ENCODE results near the gene MYLK.
A peak's percentile ranks its signal among the peaks of the same experiment; 100 is the strongest.

MYLK gene

GRCh38 chr3:123638936-123639689 is 245.0 kb downstream of the MYLK start:
- no peak overlapping the region for H3K27ac ChIP-seq
- no peak for DNase-seq (ENCODE audit: low read depth, low spot score)

DNA sequence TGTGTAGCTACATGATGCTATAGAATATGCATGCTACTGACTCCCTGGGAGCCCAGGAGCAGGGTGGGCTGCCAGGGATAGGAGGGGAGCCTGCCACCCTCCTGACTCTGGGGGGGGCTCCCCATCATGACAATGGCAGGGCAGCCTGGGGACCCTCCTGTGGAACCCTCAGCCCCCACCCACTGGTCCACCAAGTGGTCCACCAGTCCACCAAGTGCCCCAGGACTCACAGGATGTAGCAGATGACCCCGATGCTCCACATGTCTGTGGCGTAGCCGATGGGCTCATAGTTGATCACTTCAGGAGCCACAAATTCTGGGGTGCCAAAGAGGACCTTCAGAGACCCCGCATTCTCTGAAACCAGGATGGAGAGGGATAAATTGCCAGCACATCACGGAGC is 246.3 kb downstream of the MYLK start:
- no peak for DNase-seq (ENCODE audit: low read depth, low spot score)
- no peak overlapping the region for H3K27ac ChIP-seq

DNA sequence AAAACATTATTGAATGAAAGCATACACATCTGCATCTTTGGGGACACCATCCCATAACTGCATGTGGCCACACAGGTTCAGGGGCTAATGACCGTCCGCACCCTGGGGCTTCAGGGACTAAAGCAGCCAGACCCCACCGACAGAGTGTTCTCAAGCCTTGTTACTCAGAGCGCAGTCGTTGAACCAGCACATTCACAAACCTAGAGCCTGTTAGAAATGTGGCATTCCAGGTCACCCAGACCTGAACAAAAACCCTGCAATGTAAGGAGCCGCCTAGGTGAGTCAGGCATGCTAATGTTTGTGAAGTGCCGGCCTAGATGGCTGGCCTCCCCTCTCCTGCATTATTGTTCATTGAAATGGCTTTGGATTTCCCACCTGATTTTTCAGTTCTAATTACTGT is 247.0 kb downstream of the MYLK start:
- H3K27ac ChIP-seq, result no peak overlapping the region
- no peak for DNase-seq (ENCODE audit: low read depth, low spot score)

DNA sequence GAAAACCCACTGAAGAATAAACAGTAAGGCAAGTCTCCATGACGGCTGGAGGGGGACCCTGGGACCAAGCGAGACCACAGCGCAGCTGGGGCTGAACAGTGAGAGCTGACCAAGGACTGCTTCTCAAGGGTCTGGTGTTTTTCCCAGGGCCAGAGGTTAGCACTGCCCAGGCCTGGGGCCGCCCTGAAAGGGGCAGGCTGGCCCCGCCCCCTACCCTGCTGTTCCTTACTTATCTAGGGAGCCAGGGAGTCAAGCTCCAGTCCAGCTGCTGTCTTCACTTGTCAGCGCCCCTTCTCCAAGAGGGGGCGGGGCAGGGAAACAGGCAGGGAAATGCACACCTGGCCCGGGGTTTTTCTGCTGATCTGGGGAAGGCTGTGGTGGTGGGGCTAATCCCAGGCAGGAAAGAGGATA is 247.7 kb downstream of the MYLK start:
- DNase-seq (ENCODE audit: low read depth, low spot score), result no peak
- no peak overlapping the region for H3K27ac ChIP-seq

- no peak for DNase-seq (ENCODE audit: low read depth, low spot score)
- no peak overlapping the region for H3K27ac ChIP-seq
Observed at GRCh38 chr3:123635717-123636116, 248.4 kb downstream of the MYLK start.

DNA sequence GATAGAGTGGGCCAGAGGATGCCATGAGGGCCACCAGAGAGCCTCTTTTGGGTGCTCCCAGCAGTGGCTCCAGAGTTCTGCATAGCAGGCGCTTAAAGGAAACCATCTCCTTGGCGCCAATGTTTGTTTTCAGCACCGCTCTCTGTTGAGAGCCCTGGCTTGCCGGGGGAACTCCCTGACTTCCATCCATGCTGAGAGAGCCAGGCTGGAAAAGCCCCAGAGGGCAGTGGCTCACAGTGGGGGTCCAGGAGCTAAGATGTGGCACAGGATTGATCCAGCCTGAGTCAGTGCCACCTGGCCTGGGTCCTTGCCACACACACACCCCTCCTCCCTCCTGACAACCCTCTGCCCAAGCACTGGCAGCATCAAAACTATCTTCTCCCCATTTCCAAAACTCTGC is 248.9 kb downstream of the MYLK start:
- DNase-seq (ENCODE audit: low read depth, low spot score), result no peak
- no peak overlapping the region for H3K27ac ChIP-seq

GRCh38 chr3:123634149-123635051 is 249.7 kb downstream of the MYLK start:
- no peak for DNase-seq (ENCODE audit: low read depth, low spot score)
- H3K27ac ChIP-seq, result no peak overlapping the region

DNA sequence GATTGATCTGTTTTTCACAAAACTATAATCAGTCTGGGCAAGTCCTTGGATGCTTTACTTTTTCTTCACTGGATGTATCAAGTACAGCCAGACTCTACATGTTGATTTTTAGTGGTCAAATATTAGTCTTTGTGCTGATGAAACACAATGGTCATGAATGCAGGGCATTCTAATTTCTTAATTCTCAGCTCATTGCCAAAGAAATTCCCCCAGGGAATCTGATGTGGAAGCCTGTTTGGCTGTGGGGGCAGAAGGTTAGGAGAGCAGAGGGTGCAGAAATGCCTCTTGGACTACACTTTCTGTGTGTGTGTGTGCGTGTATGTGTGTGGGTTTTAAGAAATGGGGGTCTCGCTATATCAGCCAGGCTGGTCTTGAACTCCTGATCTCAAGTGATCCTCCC is 250.6 kb downstream of the MYLK start:
- H3K27ac ChIP-seq, result no peak overlapping the region
- DNase-seq (ENCODE audit: low read depth, low spot score), result no peak

GRCh38 chr3:123632161-123632655 is 251.9 kb downstream of the MYLK start:
- DNase-seq (ENCODE audit: low read depth, low spot score), result no peak
- H3K27ac ChIP-seq, result no peak overlapping the region

DNA sequence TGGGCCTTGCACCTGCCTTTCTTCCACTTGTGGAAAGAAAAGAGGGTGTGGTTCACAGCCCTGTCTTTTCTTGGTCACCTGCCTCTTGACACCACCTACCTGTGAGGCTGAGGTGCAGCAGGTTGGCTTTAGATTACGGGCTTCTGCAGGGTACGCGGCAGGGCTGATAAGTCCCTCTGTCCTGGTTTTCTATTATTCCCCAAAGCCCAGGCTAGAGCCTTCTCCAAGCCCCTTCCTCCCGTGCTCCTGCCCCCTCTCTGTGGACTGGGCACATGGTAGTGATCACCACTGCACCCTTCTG is 254.4 kb downstream of the MYLK start:
- no peak for DNase-seq (ENCODE audit: low read depth, low spot score)

DNA sequence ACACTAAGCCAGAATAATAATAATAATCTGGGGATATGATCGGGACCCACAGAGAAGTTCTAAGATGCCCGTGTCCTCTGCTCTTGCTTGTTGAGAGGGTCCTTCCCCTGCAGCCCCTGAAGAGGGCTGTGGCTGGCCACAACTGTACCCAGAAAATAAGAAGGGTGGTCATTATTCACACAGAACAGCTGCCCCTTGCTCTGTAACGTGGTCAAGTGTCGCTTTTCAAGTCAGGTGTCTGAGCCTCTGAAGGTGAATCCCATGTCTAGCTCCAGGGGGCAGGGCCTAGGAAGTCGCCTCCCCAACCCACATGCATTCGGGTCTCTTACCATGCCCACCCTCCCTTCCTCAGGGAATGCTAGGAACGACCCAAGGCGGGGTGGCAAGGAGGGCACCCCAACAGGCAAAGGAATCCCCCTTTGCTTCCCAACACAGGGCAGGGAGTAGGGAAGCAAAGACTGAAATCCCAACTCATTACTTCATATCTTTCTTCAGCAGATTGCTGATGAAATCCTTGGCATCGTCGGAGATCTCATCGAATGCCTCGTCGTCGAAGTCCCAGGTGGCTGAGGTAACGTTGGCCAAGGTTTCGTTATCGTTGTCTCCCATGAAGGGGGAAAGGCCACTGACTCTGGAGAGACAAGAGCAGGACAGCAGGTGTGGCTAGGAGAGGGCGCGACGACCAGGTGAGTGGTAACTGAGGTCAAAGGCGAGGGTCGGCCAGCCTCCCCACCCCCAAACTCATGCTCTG is 255.0 kb downstream of the MYLK start:
- no peak overlapping the region for H3K27ac ChIP-seq
- no peak for DNase-seq (ENCODE audit: low read depth, low spot score)

More for the DNA sequence above, 254.4 kb downstream of the MYLK start:
- no peak overlapping the region for H3K27ac ChIP-seq

DNA sequence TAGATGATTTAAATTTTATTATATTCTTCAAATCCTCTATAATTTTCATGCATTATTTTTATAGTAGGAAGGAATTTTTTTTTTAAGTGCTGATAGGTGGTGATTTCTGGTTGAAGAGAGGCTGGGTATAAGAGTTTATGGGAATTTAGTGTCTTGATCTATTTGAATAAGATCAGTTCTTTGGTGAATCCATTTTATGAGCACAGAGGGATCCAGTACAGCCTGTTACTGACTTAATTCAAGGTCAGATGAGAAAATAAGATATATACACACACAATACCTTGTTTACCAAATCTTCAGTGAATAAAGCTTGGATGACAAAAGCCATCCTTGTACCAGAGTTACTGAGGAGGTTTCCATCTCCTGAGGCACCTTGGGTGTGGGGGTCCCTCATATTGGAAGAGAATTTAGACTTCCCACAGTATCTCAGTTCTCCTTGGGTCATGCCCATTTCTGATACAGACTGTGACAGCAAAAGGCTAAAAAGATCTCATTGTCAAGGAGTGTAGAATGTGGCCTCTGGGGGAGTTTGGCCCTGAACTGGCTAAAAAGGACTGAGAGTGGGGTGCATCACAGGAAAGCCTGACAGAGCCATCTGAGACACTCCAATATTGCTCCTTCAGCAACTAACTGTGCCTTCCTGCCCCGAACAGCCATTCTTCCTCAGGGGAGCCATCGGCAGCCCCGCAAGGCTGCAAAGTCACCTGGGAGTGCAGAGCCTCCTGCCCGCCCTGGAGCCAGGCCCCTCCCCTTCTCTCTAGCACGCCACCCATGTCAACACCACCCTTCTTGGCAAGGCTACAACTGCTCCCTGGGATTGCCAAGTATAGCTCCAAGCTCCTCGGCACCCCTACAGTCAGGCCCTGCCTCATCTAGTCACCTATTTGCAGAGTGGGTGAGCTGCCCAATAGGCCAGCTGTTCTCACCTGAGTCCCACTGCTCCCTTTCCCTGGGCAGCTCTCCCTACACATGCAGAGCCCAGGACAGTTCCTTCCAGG is 256.2 kb downstream of the MYLK start:
- no peak overlapping the region for H3K27ac ChIP-seq
- DNase-seq (ENCODE audit: low read depth, low spot score), result no peak

GRCh38 chr3:123626881-123627280 is 257.3 kb downstream of the MYLK start:
- no peak overlapping the region for H3K27ac ChIP-seq

GRCh38 chr3:123624302-123624701 is 259.8 kb downstream of the MYLK start:
- DNase-seq (ENCODE audit: low read depth, low spot score), result no peak
- no peak overlapping the region for H3K27ac ChIP-seq

More at GRCh38 chr3:123626881-123627280, 257.3 kb downstream of the MYLK start:
- DNase-seq (ENCODE audit: low read depth, low spot score), result no peak

DNA sequence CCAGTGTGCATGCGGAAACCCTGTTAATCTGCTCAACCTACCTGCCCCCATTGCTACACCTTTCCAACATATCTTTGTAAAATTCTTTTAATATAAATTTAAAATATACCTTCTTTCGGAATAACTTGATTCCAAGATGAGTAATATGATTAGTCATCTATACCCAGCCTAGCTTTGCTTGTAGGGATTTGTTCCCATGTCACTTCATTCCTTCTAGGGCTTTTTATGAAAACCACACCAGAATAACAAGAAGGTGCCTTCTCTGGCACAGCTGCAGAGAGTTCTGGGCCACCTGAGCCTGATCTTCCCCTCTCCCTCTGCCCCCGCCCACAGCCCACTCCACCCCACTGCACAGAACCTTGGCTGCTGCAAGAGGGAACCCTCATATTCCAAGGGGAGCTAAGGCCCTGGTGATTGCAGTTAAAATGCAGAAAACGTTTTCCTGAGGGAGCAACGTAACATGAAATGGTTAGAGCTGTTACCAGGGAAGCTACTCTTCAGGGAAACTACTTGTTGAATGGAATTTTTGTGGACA is 260.7 kb downstream of the MYLK start:
- no peak for DNase-seq (ENCODE audit: low read depth, low spot score)
- H3K27ac ChIP-seq, result no peak overlapping the region

DNA sequence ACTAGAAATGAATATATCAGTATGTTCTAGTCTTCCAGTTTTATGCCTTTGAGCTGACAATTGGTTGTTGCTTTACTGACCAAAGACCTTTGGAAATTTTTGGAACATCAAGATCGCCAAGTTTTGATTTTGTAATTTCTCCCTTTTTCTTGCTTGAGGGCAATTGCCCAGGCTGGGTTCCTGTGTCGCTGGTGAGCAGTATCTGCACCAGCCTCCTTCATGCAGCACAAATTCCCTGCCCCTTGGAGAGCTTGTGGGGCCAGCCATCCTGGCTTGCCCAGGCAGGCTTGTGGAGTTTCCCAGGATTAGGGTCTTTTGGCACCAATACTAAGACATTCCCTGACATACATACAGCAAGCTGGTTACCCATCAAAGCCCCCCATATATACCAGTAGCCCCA is 261.4 kb downstream of the MYLK start:
- DNase-seq (ENCODE audit: low read depth, low spot score), result no peak
- no peak overlapping the region for H3K27ac ChIP-seq

- H3K27ac ChIP-seq, result no peak overlapping the region
- DNase-seq (ENCODE audit: low read depth, low spot score), result no peak
Observed at GRCh38 chr3:123621850-123622189, 262.3 kb downstream of the MYLK start.

GRCh38 chr3:123621186-123621849 is 262.8 kb downstream of the MYLK start:
- no peak overlapping the region for H3K27ac ChIP-seq
- no peak for DNase-seq (ENCODE audit: low read depth, low spot score)

GRCh38 chr3:123620343-123620742 is 263.8 kb downstream of the MYLK start:
- peak overlapping the region; percentile 61 for H3K27ac ChIP-seq
- peak; percentile 33 for DNase-seq (ENCODE audit: low read depth, low spot score)

All from epithelial cell of prostate (primary cell).